GM19043 (cell line): ENCODE measurements around the gene NAGK.
"Not testable (repeated sequence)": the region's sequence is repeated elsewhere in the genome, so short reads cannot be mapped to it uniquely, and the experiment has no call there.

Experiments
- ATAC-seq: cut with Tn5 transposase; IDR thresholded peaks from one replicate; pipeline ENCODE4 v1.9.1; 2021; ENCODE audit warnings: low read depth; ENCODE audit not compliant: unreplicated experiment

Gene NAGK

DNA sequence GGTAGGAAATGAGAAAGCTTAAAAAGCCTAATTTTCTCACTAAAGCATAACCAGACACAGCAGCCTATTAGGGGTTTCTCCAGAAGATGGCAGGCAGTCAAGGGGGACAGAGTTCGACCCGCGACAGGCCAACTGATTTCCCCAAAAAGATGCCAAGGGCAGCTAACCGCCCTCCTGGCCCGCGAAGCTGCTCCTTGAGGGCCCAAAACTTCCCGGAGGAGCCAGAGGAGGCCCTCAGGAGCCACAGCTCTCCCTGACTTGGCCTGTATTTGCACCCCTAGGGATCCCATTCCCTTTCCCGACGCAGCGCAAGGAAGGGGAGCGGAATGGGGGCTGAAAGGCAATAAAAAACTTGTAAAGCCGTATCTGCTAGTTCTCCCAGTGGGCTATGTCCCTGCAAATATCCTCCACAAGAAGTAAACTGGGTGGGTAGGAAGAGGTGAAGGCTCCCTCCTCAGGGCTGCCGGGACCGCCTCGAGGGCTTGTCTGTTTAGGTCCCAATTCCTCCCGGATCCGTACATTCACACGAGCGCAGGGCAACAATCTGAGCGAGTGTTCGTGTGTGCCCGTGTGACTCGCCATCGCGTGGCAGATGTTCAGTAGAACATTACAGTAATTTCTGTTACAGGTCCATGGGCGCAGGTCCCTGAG lies 756 bp upstream of the NAGK start:
- ATAC-seq: peak; percentile 0

DNA sequence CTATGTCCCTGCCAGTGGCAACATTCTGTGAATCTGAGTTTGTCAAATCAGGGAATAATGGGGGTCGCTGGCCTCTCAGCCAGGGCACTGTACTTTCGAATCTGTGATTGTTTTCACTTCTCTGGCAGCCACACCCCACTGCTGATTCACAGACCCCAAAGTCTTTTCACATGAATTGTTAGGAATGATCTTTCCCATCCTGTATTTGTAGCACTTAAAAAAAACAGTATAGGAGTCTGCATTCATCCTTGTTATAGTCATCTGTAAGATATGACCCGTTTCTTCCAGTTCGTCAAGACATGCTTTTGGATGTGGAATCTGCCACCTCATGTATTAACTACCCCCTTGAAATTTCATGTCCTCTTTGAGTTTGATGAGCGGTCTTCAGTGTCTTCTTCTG lies 928 bp downstream of the NAGK start:
- no peak for ATAC-seq

DNA sequence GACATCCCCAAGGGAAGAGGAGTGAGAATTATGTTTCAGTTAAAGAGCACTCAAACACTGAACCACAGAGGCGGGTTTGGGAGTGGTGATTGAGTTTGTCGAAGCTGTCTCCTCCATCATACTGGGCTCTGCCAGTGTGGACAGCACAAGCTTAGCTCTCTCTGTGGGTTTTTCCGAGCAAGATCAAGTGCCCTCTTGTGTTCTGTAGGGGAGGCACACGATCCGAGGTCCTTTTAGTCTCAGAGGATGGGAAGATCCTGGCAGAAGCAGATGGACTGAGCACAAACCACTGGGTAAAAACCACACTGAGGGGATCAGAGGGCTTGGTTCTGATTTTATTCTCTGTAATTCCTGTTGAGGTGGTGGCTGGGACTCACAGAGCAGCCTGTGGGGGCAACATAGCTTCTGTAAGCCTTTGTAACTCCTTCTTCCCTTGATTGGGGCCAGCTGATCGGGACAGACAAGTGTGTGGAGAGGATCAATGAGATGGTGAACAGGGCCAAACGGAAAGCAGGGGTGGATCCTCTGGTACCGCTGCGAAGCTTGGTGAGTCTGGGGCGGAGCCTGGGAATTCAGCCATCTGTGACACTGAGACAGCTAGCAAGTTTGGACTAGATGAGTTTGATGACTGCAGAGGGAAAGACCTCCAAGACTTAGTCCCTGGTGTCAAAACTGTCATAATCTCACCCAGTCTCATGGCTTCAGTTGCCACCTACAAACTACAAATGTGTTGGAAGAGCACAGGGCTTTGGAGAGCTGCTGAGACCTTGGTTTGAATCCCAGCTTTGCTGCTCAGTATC lies 2.0 kb downstream of the NAGK start:
- no peak for ATAC-seq

DNA sequence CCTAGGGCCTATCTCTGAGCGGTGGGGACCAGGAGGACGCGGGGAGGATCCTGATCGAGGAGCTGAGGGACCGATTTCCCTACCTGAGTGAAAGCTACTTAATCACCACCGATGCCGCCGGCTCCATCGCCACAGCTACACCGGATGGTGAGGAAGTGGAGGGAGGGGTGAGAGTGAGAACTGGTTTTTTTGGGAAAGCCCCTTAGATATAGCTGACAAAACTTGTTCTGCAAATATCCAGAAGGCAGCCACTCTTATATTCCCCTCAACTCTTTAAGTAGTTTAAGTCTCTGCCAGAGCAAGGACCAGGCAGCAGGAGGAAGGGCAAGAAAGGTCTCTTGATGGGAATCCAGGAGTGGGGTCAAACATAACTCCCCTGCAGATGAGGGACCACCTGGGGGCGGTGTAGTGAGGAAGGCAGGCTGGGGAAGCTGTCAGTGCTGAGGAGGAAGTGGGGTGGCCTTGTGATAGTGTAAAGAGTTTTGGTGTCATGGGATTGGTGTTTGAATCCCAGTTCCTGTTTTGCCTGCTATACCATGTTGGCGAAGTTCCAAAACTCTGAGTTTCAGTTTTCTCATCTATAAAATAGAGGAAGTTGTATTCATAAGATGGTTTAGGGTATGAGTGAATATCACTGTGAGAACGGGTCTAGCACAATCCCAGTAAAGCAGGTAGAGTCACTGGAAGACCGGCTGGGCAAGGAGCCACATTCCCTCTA lies 3.4 kb downstream of the NAGK start:
- ATAC-seq: peak; percentile 45

DNA sequence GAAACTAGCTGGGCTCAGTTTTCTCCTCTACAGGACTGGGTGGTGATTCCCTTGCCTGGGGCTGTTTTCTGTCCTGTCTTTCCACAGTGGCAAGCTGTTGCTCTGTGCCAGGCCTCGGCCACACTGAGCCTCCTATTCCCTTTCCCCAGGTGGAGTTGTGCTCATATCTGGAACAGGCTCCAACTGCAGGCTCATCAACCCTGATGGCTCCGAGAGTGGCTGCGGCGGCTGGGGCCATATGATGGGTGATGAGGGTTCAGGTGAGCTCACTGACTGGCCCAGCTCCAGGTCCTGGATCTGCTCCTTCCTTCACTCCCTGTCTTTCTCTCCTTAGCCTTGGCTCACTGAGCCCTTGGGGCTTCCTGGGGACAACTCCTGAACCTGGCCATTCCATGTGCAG lies 4.0 kb downstream of the NAGK start:
- no peak for ATAC-seq

DNA sequence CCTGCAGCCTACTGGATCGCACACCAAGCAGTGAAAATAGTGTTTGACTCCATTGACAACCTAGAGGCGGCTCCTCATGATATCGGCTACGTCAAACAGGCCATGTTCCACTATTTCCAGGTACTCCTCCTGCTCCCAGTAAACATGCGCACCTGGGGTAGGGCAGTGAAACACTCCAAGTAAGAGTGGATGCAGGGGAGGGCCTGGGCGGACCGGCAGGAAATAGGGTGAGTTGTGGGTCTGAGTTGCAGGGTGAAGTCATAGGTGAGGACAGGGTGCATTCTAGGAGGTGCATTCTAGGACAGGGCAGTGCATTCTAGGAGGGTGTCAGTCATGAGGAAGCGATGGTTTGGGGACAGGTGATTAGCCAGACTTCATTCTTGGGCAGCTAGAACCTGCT lies 5.0 kb downstream of the NAGK start:
- no peak for ATAC-seq

DNA sequence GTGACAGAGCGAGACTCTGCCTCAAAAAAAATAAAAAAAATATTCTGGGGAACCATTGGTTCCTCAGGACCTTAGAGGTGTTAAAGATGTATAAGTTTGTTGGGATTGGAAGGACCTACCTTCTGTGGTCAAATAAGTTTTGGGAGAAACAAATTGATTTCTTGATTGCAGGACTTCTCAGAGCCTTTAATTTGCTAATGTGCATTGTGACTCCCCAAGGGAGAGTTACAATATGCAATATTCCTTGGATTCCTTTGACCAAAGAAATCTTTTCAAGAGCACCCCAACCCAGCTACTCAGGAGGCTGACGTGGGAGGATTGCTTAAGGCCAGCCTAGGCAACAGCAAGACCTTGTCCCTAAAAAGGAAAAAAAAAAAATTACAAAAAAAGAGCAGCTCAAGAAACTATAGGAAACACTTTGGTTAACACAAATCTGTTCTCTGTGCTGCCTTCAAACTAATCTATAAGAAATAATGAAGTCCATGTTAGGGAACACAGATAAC lies 6.5 kb downstream of the NAGK start:
- no peak for ATAC-seq

DNA sequence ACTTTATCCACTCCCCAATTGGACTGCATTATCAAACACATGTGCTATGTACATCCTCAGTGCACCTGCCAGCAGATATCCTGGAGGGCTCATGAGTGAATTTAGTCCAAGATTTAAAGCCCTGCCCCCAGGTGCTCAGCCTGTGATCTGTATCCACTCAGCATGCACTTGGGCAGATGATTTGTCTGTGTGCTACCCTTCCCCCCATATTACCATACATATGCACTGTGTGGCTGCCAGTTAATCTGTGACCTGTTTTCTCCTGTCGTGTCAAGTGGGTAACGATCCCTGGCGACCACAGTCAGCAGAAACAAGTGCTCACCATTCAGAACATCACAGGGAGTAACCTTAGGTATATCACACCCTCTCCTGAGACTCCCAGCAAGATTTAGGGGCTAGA lies 10.2 kb downstream of the NAGK start:
- no peak for ATAC-seq

DNA sequence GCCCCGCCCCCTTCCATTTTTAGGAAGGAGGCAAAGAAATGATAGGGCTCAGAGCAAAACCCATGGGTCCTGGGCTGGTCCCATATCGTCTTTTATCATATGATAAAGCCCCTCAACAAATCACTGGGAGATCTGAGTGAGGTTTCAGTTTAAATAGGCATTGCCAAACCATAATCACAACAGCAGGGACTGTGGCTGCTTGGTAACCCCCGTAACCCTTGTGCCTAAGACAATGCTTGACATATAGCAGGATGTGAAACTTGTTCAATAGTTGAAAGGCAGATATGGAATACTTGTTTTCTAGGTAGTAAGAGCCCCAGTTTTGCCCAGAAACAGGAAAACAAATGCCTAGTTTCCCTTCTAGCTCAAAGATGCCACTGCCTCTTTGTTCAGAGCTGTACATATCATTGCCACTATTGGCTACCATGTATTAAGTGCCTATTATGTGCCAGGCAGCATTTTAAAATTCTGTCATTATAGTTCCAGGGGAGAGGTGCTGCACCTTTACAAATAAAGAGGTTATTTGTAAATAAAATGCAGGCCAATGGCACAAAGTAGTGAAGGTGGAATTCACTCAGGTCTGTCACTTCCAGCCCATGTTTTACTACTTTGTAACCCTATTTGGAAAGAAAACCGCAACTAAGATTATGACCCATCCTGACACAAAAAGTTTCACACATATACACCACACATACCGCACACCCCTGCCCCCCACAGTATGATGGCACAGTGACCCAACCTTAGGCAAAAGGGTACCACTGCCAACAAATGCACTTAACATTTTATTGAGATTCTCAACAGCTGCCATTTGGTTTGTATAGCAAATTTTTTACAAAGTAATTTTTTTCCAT lies 14.2 kb downstream of the NAGK start:
- ATAC-seq: no peak

DNA sequence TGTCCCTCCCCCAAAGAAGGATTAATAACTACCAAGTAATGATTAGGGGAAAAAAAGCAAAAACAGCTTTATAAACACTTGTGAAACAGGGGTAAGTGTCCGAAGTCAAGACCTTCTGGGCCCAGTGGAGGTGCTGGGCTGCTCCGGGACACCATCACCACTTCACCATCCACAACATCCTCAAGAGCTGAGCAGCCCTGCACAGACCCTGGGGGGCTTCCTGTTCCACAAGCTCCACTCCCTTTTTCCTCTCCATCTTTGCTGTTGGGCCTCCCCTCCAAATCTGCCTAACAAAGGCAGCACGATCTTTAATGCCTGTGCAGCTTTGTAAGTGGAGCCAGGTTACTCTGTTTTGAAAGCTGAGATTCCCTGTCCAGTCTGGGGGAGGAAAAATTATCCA lies 14.8 kb downstream of the NAGK start:
- not testable (repeated sequence) for ATAC-seq

DNA sequence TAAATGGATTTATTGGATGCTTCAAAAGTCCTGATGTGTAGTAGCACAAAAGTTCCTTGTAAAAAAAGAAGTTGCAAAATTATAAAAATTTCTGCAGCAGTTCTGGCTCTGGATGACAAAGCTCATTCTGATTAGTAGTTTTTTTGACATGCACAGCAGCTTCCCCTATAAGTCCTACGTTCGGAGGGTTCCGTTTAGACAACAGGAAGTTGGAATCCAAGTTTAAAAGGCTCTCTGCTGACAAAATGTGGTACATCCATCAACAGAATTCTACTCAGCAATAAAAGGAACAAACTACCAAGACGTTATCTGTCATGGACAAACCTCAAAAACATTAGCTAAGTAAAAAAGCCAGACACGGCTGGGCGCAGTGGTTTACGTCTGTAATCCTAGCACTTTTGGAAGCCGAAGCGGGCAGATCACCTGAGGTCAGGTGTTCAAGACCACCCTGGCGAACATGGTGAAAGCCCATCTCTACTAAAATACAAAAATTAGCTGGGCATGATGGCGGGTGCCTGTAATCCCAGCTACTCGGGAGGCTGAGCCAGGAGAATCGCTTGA lies 15.4 kb downstream of the NAGK start:
- not testable (repeated sequence) for ATAC-seq

DNA sequence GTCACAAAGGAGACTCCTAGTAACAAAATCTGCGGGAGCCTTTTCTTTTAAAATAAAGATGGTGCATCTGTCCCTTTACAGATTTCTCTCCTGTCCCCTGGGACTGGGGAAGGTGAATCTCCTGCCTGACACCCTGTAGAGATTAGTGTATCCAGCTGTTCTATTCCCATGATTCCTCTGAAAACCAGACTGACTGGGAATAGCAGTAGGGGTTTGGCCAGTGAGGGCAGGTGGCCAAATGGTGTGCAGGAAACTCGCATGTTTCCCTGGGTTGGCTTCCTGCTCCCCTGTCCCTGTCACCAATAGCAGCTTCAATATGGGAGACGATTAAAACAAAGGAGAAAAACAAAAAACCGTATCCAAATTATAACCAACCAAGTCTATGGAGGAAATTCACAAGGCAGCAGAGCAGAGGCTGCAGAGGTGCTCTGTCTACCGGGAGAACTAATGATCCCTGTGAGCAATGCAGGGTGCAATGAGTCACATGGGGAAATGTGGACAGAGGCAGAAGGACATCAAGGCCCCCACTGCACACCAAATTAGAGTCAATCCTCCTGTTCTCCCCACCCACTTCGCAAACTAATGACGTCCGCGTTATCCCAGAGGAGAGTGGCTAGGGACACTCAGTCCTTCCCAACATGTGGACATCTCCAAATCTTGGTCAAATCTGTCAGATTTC lies 17.0 kb downstream of the NAGK start:
- ATAC-seq: not testable (repeated sequence)

DNA sequence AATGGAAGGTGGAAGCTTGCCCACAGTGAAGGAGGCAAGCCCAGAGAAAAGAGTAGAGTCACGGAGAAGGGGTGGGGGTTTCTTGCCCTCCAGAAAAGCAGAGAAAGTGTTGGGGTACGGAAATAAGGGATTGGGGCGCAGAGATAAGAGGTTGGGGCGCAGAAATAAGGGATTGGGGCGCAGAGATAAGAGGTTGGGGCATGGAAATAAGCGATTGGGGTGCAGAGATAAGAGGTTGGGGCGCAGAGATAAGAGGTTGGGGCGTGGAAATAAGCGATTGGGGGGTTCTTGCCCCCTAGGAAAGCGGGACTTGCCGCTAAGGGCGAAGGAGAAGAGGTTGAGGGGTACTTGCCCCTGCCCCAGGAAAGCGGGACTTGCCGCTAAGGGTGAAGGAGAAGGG lies 21.0 kb downstream of the NAGK start:
- ATAC-seq: not testable (repeated sequence)

DNA sequence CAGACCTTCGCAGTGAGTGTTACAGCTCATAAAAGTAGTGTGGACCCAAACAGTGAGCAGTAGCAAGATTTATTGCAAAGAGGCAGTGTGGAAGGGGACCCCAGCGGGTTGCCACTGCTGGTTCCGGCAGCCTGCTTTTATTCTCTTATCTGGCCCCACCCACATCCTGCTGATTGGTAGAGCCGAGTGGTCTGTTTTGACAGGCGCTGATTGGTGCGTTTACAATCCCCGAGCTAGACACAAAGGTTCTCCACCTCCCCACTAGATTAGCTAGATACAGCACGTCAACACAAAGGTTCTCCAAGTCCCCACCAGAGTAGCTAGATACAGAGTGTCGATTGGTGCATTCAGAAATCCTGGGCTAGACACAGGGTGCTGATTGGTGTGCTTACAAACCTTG lies 23.4 kb downstream of the NAGK start:
- not testable (repeated sequence) for ATAC-seq

DNA sequence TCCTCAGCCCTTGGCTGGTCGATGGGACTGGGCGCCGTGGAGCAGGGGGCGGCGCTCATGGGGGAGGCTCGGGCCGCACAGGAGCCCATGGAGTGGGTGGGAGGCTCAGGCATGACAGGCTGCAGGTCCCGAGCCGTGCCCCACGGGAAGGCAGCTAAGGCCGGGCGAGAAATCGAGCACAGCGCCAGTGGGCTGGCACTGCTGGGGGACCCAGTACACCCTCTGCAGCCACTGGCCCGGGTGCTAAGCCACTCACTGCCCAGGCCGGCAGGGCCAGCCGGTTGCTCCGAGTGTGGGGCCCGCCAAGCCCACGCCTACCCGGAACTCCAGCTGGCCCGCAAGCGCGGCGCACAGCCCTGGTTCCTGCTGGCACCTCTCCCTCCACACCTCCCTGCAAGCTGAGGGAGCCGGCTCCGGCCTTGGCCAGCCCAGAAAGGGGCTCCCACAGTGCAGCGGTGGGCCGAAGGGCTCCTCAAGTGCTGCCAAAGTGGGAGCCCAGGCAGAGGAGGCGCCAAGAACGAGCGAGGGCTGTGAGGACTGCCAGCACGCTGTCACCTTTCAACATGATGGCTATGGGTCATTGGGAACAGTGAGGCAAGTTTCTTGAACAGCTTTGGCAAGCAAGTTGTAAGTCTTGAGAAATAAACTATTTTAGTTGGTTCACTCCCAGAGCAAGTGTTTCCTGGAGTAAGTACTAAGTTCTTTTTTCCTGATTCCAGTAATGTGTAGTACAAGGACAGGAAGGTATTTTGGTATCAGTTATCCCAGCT lies 24.2 kb downstream of the NAGK start:
- not testable (repeated sequence) for ATAC-seq

DNA sequence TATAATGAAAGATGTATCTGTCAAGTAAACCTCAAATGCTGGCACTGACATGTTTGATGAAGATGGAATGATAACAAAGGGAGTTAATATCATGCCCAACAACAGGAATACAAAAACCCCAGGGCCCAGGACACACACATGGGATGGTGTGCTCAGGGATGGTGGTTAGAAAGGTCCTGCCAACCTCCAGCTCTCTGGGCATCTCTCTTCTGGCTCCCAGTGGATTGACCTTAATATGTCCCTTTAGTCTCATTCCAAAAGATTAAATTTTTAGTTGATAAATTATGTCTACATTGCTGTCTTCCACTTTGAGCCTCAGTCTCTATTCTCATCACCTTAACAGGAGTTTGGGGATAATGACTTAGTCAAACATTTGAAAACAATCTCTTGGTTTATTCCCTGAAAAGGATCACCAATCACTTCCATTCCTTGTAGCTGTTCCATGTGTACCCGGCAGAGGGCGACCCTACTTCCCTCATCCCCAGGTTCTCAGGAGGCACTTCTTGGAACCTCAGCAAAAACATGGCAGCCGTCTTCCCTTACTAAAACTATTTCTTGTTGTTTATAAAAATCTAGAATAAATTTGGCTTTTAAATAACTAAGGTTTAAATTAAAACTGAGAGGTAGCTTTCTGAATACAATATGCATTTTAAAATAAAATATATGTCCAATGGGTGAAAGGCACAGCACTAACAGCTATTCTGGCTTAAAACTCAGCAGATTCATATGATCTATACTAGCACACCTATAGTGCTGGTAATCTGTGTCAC lies 31.9 kb downstream of the NAGK start:
- ATAC-seq: no peak

DNA sequence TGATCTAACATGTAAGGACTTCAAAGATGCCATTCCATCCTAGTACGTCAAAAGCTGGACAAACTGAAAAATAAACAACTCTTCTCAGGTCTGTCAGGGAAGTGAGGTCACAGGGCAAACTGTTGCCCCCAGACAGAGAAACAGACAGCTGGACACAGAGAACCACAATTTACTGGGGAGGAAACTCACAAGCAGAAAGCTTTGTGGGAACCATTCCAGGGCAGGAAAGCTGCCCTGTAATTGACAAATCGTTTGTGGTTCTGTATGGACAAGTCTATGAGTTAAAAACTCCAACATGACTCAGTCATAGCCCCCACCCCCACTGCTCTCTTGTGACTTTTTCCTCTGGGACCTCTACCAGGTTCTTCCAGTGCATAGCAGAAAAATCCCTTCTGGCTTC lies 33.2 kb downstream of the NAGK start:
- no peak for ATAC-seq

DNA sequence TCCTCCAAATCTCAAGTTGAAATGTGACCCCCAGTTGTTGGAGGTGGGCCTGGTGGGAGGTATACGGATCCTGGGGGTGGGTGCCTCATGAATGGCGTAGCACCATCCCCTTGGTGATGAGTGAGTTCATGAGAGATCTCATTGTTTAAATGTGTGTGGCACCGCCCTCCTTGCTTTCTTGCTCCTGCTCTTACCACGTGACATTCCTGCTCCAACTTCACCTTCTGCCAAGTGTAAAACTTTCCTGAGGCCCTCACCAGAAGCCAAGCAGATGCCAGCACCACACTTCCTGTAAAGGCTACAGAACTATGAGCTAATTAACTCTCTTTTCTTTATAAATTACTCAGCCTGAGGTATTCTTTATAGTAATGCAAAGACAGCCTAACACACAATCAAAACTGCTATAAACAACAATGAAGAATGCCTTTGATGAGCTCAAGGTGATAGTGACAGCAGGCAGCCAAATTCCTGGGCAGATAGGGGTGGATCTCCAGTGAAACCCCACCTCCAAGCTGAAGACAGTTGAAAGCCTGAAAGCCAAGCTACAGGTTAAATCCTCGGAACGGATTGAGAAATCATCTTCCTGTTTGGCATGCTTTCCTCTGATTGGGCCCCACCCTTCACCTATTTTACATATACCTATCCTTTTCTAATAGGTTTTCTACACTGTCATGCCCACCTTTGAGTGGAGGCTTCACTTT lies 34.7 kb downstream of the NAGK start:
- no peak for ATAC-seq
